Activated T-cell treated with anti-CD3 and anti-CD28 coated beads for 48 hours (primary cell): ENCODE measurements around the gene RBBP6.
"Not testable (repeated sequence)": the region's sequence is repeated elsewhere in the genome, so short reads cannot be mapped to it uniquely, and the experiment has no call there.

ENCODE experiments used
- DNase-seq: peaks from one replicate; pipeline ENCODE4 v3.0.0-alpha.2; 2020; ENCODE audit warnings: low read depth

RBBP6 gene

GRCh38 chr16:24562811-24563210, 23.4 kb downstream of the RBBP6 start:
- no peak for DNase-seq

GRCh38 chr16:24568392-24568791, 29.0 kb downstream of the RBBP6 start:
- DNase-seq = no peak

- DNase-seq = no peak
These were observed 31.7 kb downstream of the RBBP6 start for GRCh38 chr16:24571096-24571495.

- DNase-seq = no peak
These were observed 32.7 kb downstream of the RBBP6 start for GRCh38 chr16:24572069-24572468.

GRCh38 chr16:24573141-24573540, 33.8 kb downstream of the RBBP6 start:
- DNase-seq = no peak

- not testable (repeated sequence) for DNase-seq
These were observed 35.4 kb downstream of the RBBP6 start for GRCh38 chr16:24574515-24575485.

GRCh38 chr16:24575791-24576190, 36.4 kb downstream of the RBBP6 start:
- not testable (repeated sequence) for DNase-seq

- no peak for DNase-seq
These were observed 37.8 kb downstream of the RBBP6 start for GRCh38 chr16:24577167-24577566.

- DNase-seq = no peak
These were observed 41.3 kb downstream of the RBBP6 start for GRCh38 chr16:24580665-24581064.

- no peak for DNase-seq
These were observed 44.1 kb downstream of the RBBP6 start for GRCh38 chr16:24583494-24583893.

- no peak for DNase-seq
These were observed 50.6 kb downstream of the RBBP6 start for GRCh38 chr16:24589997-24590396.

GRCh38 chr16:24598777-24599437, 59.5 kb downstream of the RBBP6 start:
- no peak for DNase-seq

- no peak for DNase-seq
These were observed 70.0 kb downstream of the RBBP6 start for GRCh38 chr16:24609417-24609739.

- no peak for DNase-seq
These were observed 70.5 kb downstream of the RBBP6 start for GRCh38 chr16:24609740-24610415.

- DNase-seq = no peak
These were observed 71.0 kb downstream of the RBBP6 start for GRCh38 chr16:24610416-24610755.

- DNase-seq = no peak
These were observed 71.9 kb downstream of the RBBP6 start for GRCh38 chr16:24611310-24611709.

GRCh38 chr16:24612656-24613055, 73.3 kb downstream of the RBBP6 start:
- DNase-seq = no peak

GRCh38 chr16:24613267-24613666, 73.9 kb downstream of the RBBP6 start:
- not testable (repeated sequence) for DNase-seq

- DNase-seq = no peak
These were observed 78.1 kb downstream of the RBBP6 start for GRCh38 chr16:24617502-24617901.
